GM23338 (cell line): Measurements from ENCODE around the gene ZMYM4. TPM values are rescaled to one million over a fixed set of nuclear protein-coding genes. Genes with fewer than 3 reads are reported as not detected.

Experiments
- ATAC-seq: fragments of 200-7000 bp; cut with Tn5 transposase; 3 replicates; pipeline ENCODE4 v1.9.1; 2020
- DNase-seq: peaks from one replicate; pipeline ENCODE4 v3.0.0-alpha.2; 2015; ENCODE audit warnings: low spot score
- H2AFZ ChIP-seq: fragments of 200-600 bp; sonication (generic); 2 replicates; pipeline ENCODE4 v1.8.0; 2016; ENCODE audit warnings: antibody characterized with exemption, mild to moderate bottlenecking, moderate library complexity
- H3F3A ChIP-seq: fragments of 200-600 bp; sonication (generic); replicated peaks from 2 replicates; pipeline ENCODE4 v1.8.0; 2017; ENCODE audit warnings: antibody characterized with exemption, mixed run types, low read depth
- H3K27ac ChIP-seq: fragments of 200-600 bp; sonication (generic); 2 replicates; pipeline ENCODE4 v1.6.1; 2016; ENCODE audit warnings: low read depth
- H3K27me3 ChIP-seq: fragments of 200-600 bp; sonication (generic); 2 replicates; pipeline ENCODE4 v1.8.0; 2016; ENCODE audit warnings: mild to moderate bottlenecking, mixed run types, moderate library complexity; ENCODE audit not compliant: insufficient read depth
- H3K36me3 ChIP-seq: fragments of 200-600 bp; sonication (generic); 2 replicates; pipeline ENCODE4 v1.8.0; 2016; ENCODE audit warnings: mild to moderate bottlenecking; ENCODE audit not compliant: insufficient read depth
- H3K4me1 ChIP-seq: fragments of 200-600 bp; sonication (generic); 2 replicates; pipeline ENCODE4 v1.8.0; 2016; ENCODE audit warnings: mild to moderate bottlenecking, moderate library complexity; ENCODE audit not compliant: insufficient read depth
- H3K4me2 ChIP-seq: fragments of 200-600 bp; sonication (generic); 2 replicates; pipeline ENCODE4 v1.7.1; 2017; ENCODE audit warnings: mixed run types
- H3K4me3 ChIP-seq: fragments of 200-600 bp; sonication (generic); 2 replicates; pipeline ENCODE4 v1.6.1; 2016; ENCODE audit warnings: mixed run types
- H3K79me2 ChIP-seq: fragments of 200-600 bp; sonication (generic); replicated peaks from 2 replicates; pipeline ENCODE4 v1.8.0; 2017; ENCODE audit warnings: mild to moderate bottlenecking; ENCODE audit not compliant: insufficient read depth
- H3K9me2 ChIP-seq: fragments of 200-600 bp; sonication (generic); 2 replicates; pipeline ENCODE4 v1.8.0; 2017; ENCODE audit not compliant: insufficient read depth
- H4K20me1 ChIP-seq: fragments of 200-600 bp; sonication (generic); replicated peaks from 2 replicates; pipeline ENCODE4 v1.8.0; 2017; ENCODE audit warnings: mild to moderate bottlenecking; ENCODE audit not compliant: insufficient read depth
- H3K27ac Mint-ChIP-seq: 2 replicates; pipeline ENCODE4 v1.8.0; 2020; ENCODE audit warnings: inconsistent platforms, mild to moderate bottlenecking, moderate library complexity, mixed read lengths
- H3K27me3 Mint-ChIP-seq: 3 replicates; pipeline ENCODE4 v1.8.0; 2022; ENCODE audit warnings: low read depth, mild to moderate bottlenecking, moderate library complexity, mixed read lengths, inconsistent platforms; ENCODE audit not compliant: insufficient read depth, poor library complexity
- H3K36me3 Mint-ChIP-seq: 3 replicates; pipeline ENCODE4 v1.8.0; 2021; ENCODE audit warnings: low read depth, mild to moderate bottlenecking, inconsistent platforms, moderate library complexity, mixed read lengths
- H3K4me1 Mint-ChIP-seq: 3 replicates; pipeline ENCODE4 v1.8.0; 2020; ENCODE audit warnings: mild to moderate bottlenecking, inconsistent platforms, mixed read lengths
- H3K4me3 Mint-ChIP-seq: 3 replicates; pipeline ENCODE4 v1.8.0; 2021; ENCODE audit warnings: moderate library complexity, mild to moderate bottlenecking, inconsistent platforms, mixed read lengths
- H3K9me3 Mint-ChIP-seq: 3 replicates; pipeline ENCODE4 v1.8.0; 2020; ENCODE audit warnings: moderate library complexity, mild to moderate bottlenecking, inconsistent platforms, mixed read lengths
- CREB1 ChIP-seq: fragments of 250-450 bp; sonication (Bioruptor Pico); IDR thresholded peaks from 2 replicates; pipeline ENCODE4 v1.5.0; 2020; ENCODE audit warnings: low read depth, mild to moderate bottlenecking, moderate library complexity
- EZH2 ChIP-seq: fragments of 200-600 bp; sonication (generic); IDR thresholded peaks from one replicate; pipeline ENCODE4 v1.8.0; 2017; ENCODE audit warnings: antibody characterized with exemption, mild to moderate bottlenecking, low read depth; ENCODE audit not compliant: unreplicated experiment
- EZH2phosphoT487 ChIP-seq: fragments of 200-600 bp; sonication (generic); IDR thresholded peaks from one replicate; pipeline ENCODE4 v1.8.1; 2018; ENCODE audit warnings: antibody characterized with exemption; ENCODE audit not compliant: unreplicated experiment
- JUNB ChIP-seq: IDR thresholded peaks from one replicate; pipeline ENCODE4 v1.6.1; 2016; ENCODE audit warnings: antibody characterized with exemption; ENCODE audit not compliant: unreplicated experiment
- NANOG ChIP-seq: IDR thresholded peaks from 2 replicates; pipeline ENCODE4 v1.6.1; 2016; ENCODE audit warnings: antibody characterized with exemption, borderline replicate concordance
- POLR2AphosphoS5 ChIP-seq: IDR thresholded peaks from 2 replicates; pipeline ENCODE4 v1.6.1; 2016; ENCODE audit warnings: antibody characterized with exemption, low read depth
- STAT1 ChIP-seq: IDR thresholded peaks from one replicate; pipeline ENCODE4 v1.6.1; 2016; ENCODE audit warnings: antibody characterized with exemption; ENCODE audit not compliant: unreplicated experiment
- ZNF114 ChIP-seq: fragments of 250-450 bp; sonication (Bioruptor Pico); IDR thresholded peaks from 2 replicates; pipeline ENCODE4 v1.5.0; 2020; ENCODE audit warnings: mild to moderate bottlenecking, moderate library complexity
- ZNF331 ChIP-seq: fragments of 250-450 bp; sonication (Bioruptor Pico); IDR thresholded peaks from 2 replicates; pipeline ENCODE4 v1.5.0; 2020; ENCODE audit warnings: low read depth, mild to moderate bottlenecking, moderate library complexity
- polyA plus RNA-seq: library from polyadenylated mRNA; unstranded; fragments of >200 nt; fragmentation: Nextera tagmentation; extraction: Ambion mirVana; gene quantifications from 2 replicates; pipeline ENCODE4 v1.2.1, GENCODE V29; 2016
- total RNA-seq: library from RNA; depleted of rRNA; stranded (reverse); fragments of >200 nt; shearing (Covaris generic); gene quantifications from 2 replicates; pipeline ENCODE4 v1.2.3, GENCODE V29; 2014
- TF ChIP-seq, protein P1 (sequence below), 2 experiments: fragments of 200-600 bp in 1 of 2; sonication (generic) in 1 of 2; conservative IDR thresholded peaks; 2 replicates each; pipeline versions ENCODE4 v1.5.1 to v1.6.1; 2016 to 2017; ENCODE audit warnings: antibody characterized with exemption in 2 of 2, low read depth in 2 of 2, mild to moderate bottlenecking in 2 of 2, moderate library complexity in 1 of 2
- TF ChIP-seq, protein P2 (sequence below): IDR thresholded peaks from one replicate; pipeline ENCODE4 v1.6.1; 2018; ENCODE audit warnings: antibody characterized with exemption; ENCODE audit not compliant: unreplicated experiment

The ZMYM4 gene
- total and polyA plus RNA-seq, 2 experiments from 2014 or later = 65.4 to 68.5 TPM

- no peaks in the 10 kb centered on the region for H3F3A ChIP-seq
- Mint-ChIP-seq H3K4me3 (no peak overlapping the region), H3K4me1 (peaks cover 16% of the 10 kb centered on the region), H3K9me3 (no peaks in the 10 kb centered on the region), H3K36me3 (peaks cover 48% of the 10 kb centered on the region), H3K27ac (no peak overlapping the region), H3K27me3 (peaks cover 13% of the 10 kb centered on the region)
- DNase-seq (no peak), ATAC-seq (no peak)
- TF ChIP-seq, protein P1, sequence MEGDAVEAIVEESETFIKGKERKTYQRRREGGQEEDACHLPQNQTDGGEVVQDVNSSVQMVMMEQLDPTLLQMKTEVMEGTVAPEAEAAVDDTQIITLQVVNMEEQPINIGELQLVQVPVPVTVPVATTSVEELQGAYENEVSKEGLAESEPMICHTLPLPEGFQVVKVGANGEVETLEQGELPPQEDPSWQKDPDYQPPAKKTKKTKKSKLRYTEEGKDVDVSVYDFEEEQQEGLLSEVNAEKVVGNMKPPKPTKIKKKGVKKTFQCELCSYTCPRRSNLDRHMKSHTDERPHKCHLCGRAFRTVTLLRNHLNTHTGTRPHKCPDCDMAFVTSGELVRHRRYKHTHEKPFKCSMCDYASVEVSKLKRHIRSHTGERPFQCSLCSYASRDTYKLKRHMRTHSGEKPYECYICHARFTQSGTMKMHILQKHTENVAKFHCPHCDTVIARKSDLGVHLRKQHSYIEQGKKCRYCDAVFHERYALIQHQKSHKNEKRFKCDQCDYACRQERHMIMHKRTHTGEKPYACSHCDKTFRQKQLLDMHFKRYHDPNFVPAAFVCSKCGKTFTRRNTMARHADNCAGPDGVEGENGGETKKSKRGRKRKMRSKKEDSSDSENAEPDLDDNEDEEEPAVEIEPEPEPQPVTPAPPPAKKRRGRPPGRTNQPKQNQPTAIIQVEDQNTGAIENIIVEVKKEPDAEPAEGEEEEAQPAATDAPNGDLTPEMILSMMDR (conservative IDR thresholded peaks at IDR 0.05; ENCODE audit: low read depth in 2 of 2) = no peak
- TF ChIP-seq, protein P2, sequence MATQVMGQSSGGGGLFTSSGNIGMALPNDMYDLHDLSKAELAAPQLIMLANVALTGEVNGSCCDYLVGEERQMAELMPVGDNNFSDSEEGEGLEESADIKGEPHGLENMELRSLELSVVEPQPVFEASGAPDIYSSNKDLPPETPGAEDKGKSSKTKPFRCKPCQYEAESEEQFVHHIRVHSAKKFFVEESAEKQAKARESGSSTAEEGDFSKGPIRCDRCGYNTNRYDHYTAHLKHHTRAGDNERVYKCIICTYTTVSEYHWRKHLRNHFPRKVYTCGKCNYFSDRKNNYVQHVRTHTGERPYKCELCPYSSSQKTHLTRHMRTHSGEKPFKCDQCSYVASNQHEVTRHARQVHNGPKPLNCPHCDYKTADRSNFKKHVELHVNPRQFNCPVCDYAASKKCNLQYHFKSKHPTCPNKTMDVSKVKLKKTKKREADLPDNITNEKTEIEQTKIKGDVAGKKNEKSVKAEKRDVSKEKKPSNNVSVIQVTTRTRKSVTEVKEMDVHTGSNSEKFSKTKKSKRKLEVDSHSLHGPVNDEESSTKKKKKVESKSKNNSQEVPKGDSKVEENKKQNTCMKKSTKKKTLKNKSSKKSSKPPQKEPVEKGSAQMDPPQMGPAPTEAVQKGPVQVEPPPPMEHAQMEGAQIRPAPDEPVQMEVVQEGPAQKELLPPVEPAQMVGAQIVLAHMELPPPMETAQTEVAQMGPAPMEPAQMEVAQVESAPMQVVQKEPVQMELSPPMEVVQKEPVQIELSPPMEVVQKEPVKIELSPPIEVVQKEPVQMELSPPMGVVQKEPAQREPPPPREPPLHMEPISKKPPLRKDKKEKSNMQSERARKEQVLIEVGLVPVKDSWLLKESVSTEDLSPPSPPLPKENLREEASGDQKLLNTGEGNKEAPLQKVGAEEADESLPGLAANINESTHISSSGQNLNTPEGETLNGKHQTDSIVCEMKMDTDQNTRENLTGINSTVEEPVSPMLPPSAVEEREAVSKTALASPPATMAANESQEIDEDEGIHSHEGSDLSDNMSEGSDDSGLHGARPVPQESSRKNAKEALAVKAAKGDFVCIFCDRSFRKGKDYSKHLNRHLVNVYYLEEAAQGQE = no peak
- TF ChIP-seq ZNF331 (no peak), JUNB (no peak), EZH2 (no peak), EZH2phosphoT487 (no peak), STAT1 (no peak), ZNF114 (CRISPR knock-in tag) (no peak), POLR2AphosphoS5 (no peak), CREB1 (CRISPR knock-in tag) (no peak)
- 0 out of 2 replicates have a peak overlapping the region, but pooled peaks have one; percentile 55 for H3K27ac ChIP-seq
- no peaks in the 10 kb centered on the region; the same call in 1 of the 2 replicates for H4K20me1 ChIP-seq
- no peaks in the 10 kb centered on the region; the same call in 1 of the 2 replicates for H3K36me3 ChIP-seq
- no peak overlapping the region for H2AFZ ChIP-seq
- no peak overlapping the region for H3K4me2 ChIP-seq
- no peaks in the 10 kb centered on the region for H3K27me3 ChIP-seq
- H3K9me2 ChIP-seq = no peaks in the 10 kb centered on the region
- H3K79me2 ChIP-seq = no peaks in the 10 kb centered on the region
- no peak overlapping the region for H3K4me3 ChIP-seq
- H3K4me1 ChIP-seq = peaks cover 9% of the 10 kb centered on the region; the same call in 1 of the 2 replicates
These were observed 163.7 kb downstream of the ZMYM4 start for GRCh38 chr1:35432231-35432630.

GRCh38 chr1:35433714-35434113 lies 165.2 kb downstream of the ZMYM4 start:
- no peaks in the 10 kb centered on the region for H3K9me3 Mint-ChIP-seq
- Histone ChIP-seq H2AFZ (no peak overlapping the region), H3K4me1 (no peaks in the 10 kb centered on the region), H3K27ac (no peak overlapping the region), H3K9me2 (no peaks in the 10 kb centered on the region), H3K36me3 (peaks cover under 1% of the 10 kb centered on the region; the same call in 1 of the 2 replicates), H3K4me3 (no peak overlapping the region), H3F3A (no peaks in the 10 kb centered on the region), H3K27me3 (no peaks in the 10 kb centered on the region), H3K79me2 (no peaks in the 10 kb centered on the region), H3K4me2 (no peak overlapping the region), H4K20me1 (no peaks in the 10 kb centered on the region; the same call in none of the 2 replicates)
- TF ChIP-seq POLR2AphosphoS5 (no peak), ZNF114 (CRISPR knock-in tag) (no peak), NANOG (no peak)
- TF ChIP-seq, protein P2 = no peak
- DNase-seq (no peak), ATAC-seq (no peak)
- H3K27ac Mint-ChIP-seq = no peak overlapping the region
- peaks cover 59% of the 10 kb centered on the region for H3K36me3 Mint-ChIP-seq
- peaks cover 10% of the 10 kb centered on the region for H3K4me1 Mint-ChIP-seq
- no peak overlapping the region for H3K4me3 Mint-ChIP-seq
- peaks cover 15% of the 10 kb centered on the region for H3K27me3 Mint-ChIP-seq
